Ovary (tissue), 1 donor: ENCODE results near the gene RUSF1.

Experiments used
- EP300 ChIP-seq: sonication (generic); formaldehyde crosslinking; IDR thresholded peaks from one replicate; pipeline ENCODE4 v1.6.1; 2017; ENCODE audit warnings: antibody characterized with exemption
- POLR2A ChIP-seq: fragments of 450-650 bp; IDR thresholded peaks from one replicate; pipeline ENCODE4 v1.6.1; 2017; ENCODE audit warnings: antibody characterized with exemption, mild to moderate bottlenecking, moderate library complexity

DNA sequence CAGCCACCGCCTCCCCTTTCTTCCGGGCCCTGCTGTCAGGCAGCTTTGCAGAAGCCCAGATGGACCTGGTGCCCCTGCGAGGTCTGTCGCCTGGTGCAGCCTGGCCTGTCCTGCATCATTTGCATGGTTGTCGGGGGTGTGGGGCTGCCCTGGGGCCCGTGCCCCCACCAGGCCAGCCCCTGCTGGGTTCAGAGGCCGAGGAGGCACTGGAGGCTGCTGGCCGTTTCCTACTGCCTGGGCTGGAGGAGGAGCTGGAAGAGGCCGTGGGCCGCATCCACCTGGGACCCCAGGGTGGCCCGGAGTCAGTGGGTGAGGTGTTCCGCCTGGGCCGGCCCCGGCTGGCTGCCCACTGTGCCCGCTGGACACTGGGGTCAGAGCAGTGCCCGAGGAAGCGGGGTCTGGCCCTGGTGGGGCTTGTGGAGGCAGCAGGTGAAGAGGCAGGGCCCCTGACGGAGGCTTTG lies 41.8 kb downstream of the RUSF1 start:
- TF ChIP-seq EP300 (no peak), POLR2A (no peak)
